ENCODE data around the gene C12orf43.

Gene C12orf43

DNA sequence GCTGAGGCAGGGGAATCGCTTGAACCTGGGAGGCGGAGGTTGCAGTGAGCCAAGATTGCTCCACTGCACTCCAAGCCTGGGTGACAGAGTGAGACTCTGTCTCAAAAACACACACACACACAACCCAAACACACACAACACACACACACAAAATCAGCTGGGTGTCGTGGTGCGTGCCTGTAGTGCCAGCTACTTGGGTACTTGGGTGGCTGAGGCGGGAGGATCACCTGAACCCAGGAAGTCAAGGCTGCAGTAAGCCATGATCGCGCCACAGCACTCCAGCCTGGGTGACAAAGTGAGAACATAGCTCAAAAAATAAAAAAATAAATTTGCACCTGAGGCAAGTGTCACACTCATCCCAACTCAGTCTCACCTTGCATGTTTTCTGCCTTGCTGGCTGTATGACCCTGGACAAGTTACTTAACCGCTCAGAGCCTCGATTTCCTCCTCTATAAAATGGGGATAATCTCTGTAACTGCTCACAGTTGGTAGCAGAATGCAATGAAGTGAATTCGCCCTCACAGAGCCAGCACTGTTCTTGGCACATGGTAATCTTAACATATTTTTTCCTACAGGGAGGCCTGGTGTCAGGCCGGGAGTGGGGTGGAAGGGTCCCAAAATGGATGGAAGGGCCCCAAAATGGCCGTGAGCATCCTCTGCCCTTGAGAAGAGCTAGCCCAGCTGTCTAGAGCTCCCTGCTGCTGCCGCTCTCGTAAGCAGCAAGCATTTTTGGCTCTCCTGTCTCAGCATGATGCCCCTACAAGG is 38.6 kb downstream of the C12orf43 start:
- DNase-seq = no peak

GRCh38 chr12:120972870-120973543 is 43.3 kb downstream of the C12orf43 start:
- DNase-seq = peak; percentile 93

DNA sequence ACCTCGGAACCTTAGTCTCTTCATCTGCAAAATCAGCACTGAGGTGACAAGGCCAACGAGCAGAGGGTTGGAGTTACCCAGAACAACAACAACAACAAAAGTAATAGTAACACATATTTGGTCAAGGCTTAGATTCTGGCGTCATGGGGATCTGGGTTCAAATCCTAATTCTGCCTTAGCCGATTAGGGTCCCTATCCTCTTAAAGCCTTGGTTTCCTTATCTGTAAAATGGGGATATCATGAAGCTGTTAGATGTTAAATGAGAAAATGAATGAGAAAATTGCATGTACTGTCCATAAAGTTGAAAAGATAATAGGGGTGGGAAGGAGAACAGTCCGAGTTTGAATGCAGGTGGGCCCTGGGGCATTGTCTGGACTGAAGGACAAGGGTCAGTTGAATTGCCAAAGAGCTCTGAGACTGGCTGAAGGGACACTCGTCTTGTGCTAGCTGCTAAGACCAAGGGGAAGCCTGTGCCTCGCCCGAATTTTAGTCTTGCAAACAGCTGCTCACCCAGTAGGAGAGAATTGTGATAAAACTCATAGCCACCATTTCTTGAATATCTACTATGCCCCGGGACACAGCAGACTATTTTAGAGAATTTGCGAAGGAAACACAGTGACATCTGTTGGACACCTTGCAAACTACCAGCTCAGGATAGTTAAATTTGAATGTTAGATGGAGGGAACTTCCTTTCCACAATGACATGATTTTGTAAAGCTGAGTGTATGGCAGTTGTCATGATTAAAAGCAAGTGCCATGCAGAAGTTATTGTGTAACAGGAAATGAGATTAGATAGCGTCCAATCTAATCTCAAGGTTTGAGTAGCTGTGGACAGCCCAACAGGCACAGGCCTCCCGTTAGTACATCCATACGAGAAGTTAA is 44.7 kb downstream of the C12orf43 start:
- DNase-seq = no peak

DNA sequence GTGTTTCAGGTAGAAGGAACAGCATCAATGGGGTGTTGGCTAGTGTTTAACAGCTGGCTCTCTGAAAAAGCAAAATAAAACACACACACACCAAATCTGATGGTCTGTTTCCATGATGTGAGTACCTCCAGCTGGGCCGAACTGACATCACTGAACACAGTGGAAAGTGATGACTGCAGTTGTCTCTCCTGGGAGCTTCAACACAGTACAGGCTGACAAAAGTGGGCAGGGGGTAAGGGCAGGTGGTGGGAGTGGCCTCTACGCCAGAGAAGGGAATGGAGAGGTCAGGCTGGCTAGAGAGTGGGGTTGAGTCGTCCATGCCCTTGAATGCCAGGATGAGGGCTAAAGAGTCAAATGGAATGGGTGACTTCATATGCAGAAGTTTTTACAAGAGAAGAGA is 46.0 kb downstream of the C12orf43 start:
- DNase-seq = no peak

DNA sequence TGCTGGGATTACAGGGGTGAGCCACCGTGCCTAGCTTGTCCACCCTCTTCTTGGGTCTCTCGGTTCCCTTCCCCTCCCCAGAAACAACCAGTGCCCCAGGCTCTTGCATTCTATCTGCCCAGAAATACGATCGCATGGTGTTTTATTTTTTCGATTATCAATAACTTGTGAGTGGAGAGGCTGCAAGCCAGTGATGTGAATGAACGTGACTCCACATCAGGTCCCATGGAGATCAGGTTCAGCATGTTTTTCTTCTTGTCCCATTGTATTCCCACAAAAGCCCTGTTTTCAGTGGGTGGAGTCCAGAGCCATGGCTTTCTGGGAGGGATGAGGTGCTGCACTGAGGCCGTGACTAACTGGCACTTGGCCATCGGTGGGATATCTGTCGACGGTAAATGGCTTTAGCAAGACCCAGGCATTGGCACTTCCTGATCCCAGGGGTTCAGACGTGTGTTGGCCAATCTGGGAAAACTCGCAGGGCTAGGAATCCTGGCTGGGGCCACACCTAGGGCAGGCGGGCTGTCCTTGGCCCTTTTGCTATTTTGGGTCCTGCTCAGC is 50.7 kb downstream of the C12orf43 start:
- no peak for DNase-seq

- DNase-seq = no peak
Measured at GRCh38 chr12:120964298-120964697, 52.0 kb downstream of the C12orf43 start.

- DNase-seq = no peak
Measured at GRCh38 chr12:120962532-120963020, 53.7 kb downstream of the C12orf43 start.

- no peak for DNase-seq
Measured at GRCh38 chr12:120961604-120962531, 54.4 kb downstream of the C12orf43 start.

GRCh38 chr12:120960657-120961056 is 55.6 kb downstream of the C12orf43 start:
- DNase-seq = no peak

GRCh38 chr12:120959111-120959878 is 57.0 kb downstream of the C12orf43 start:
- no peak for DNase-seq

GRCh38 chr12:120956579-120957300 is 59.5 kb downstream of the C12orf43 start:
- DNase-seq = no peak

DNA sequence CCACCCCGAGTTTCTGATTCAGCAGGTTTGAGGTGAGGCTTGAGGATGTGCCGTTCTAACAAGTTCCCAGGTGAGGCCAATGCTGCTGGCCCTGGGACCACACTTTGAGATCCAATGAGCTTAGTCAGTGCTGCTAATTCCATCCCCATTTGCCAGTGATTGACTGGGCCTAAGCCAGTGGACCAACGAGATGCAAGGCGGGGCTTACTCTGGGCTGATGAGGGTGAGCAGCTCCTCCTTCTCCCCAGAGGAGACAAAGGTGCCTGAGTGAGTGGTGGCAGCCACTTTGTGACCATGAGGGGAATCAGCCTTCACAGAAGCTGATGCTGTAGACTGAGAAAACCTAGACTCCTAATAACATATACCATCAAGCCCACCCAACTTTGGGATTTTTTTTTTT is 61.1 kb downstream of the C12orf43 start:
- no peak for DNase-seq

- no peak for DNase-seq
Measured at GRCh38 chr12:120950807-120951206, 65.5 kb downstream of the C12orf43 start.
